HepG2 (cell line): Measurements from ENCODE around the gene BRAF. TPM values are rescaled to one million over a fixed set of nuclear protein-coding genes. Genes with fewer than 3 reads are reported as not detected.

Experiments
- ATAC-seq: fragments of 200-7000 bp; cut with Tn5 transposase; 3 replicates; pipeline ENCODE4 v1.9.1; 2020; ENCODE audit warnings: mild to moderate bottlenecking, moderate library complexity
- BruUV-seq: library from RNA; stranded (reverse); fragments of 400-500 nt; replicated peaks from 2 replicates; lab custom pipeline; 2021; lab: Mats Ljungman, UMichigan
- CTCF ChIA-PET: fragments of 300-600 bp; formaldehyde crosslinking; extraction: SDS; loops from one replicate; lab custom pipeline; 2021; ENCODE audit warnings: low total read pairs, inconsistent platforms, low intra/inter-chr PET ratio; lab: Yijun Ruan, JAX
- POLR2A ChIA-PET: fragments of 350-600 bp; sonication (Branson Sonifier 250); formaldehyde crosslinking; loops from one replicate; lab custom pipeline; 2020; ENCODE audit warnings: antibody characterized with exemption, inconsistent platforms; lab: Yijun Ruan, JAX
- DNase-seq: peaks from one replicate; pipeline ENCODE4 v3.0.0-alpha.2; 2015; ENCODE audit warnings: low spot score
- FAIRE-seq: peaks from 3 replicates; lab custom pipeline; 2011; peaks lifted over from hg19 to GRCh38; lab: Jason Lieb, UNC
- H2AFZ ChIP-seq: one replicate; pipeline ENCODE4 v1.6.1; 2011; ENCODE audit warnings: low read length, inconsistent platforms
- H3K27ac ChIP-seq: fragments of 300-600 bp; 3 replicates; pipeline ENCODE4 v1.8.0; 2011; ENCODE audit warnings: mixed run types, mild to moderate bottlenecking, mixed read lengths, low read length, inconsistent platforms; ENCODE audit not compliant: insufficient read depth; ENCODE audit errors: extremely low read length
- H3K27me3 ChIP-seq, 2 experiments: fragments of 200-600 bp in 1 of 2; 2 replicates in 1 of 2; 3 replicates in 1 of 2; pipeline versions ENCODE4 v1.6.0 to v1.8.0; 2011; ENCODE audit warnings: low read length in 2 of 2, mild to moderate bottlenecking in 2 of 2, moderate library complexity in 2 of 2, inconsistent platforms in 1 of 2; ENCODE audit not compliant: insufficient read depth in 2 of 2, control insufficient read depth in 1 of 2
- H3K36me3 ChIP-seq, 2 experiments: fragments of 200-600 bp in 1 of 2; replicated peaks in 1 of 2; 2 replicates in 1 of 2; 3 replicates in 1 of 2; pipeline versions ENCODE4 v1.5.1 to v1.8.0; 2011; ENCODE audit warnings: low read length in 2 of 2, inconsistent platforms in 1 of 2; ENCODE audit not compliant: insufficient read depth in 2 of 2, control insufficient read depth in 1 of 2
- H3K4me1 ChIP-seq: 2 replicates; pipeline ENCODE4 v1.5.1; 2012; ENCODE audit warnings: low read length, inconsistent platforms; ENCODE audit not compliant: insufficient read depth
- H3K4me2 ChIP-seq: 2 replicates; pipeline ENCODE4 v1.6.0; 2011; ENCODE audit warnings: low read depth, low read length, inconsistent platforms
- H3K4me3 ChIP-seq, 3 experiments: fragments of 200-600 bp in 1 of 3; sonication (generic), shearing (Covaris generic) in 1 of 3; replicated peaks in 1 of 3; 2 replicates each; pipeline ENCODE4 v1.5.1; 2011 to 2016; ENCODE audit warnings: low read length in 3 of 3, inconsistent platforms in 2 of 3, low read depth in 2 of 3, mild to moderate bottlenecking in 2 of 3, control low read depth in 1 of 3, mixed read lengths in 1 of 3; ENCODE audit not compliant: insufficient read depth in 1 of 3
- H3K79me2 ChIP-seq: one replicate; pipeline ENCODE4 v1.6.1; 2011; ENCODE audit warnings: low read length, inconsistent platforms; ENCODE audit not compliant: insufficient read depth
- H3K9ac ChIP-seq: 2 replicates; pipeline ENCODE4 v1.6.0; 2011; ENCODE audit warnings: mild to moderate bottlenecking, low read depth, low read length, inconsistent platforms; ENCODE audit not compliant: insufficient read depth
- H3K9me3 ChIP-seq: 2 replicates; pipeline ENCODE4 v1.5.1; 2012; ENCODE audit warnings: mild to moderate bottlenecking, low read length
- H4K20me1 ChIP-seq: 2 replicates; pipeline ENCODE4 v1.6.0; 2011; ENCODE audit warnings: inconsistent platforms, mild to moderate bottlenecking, low read length, moderate library complexity; ENCODE audit not compliant: insufficient read depth
- FOXP4 ChIP-seq: sonication (generic); formaldehyde crosslinking; IDR thresholded peaks from 2 replicates; pipeline ENCODE4 v1.4.0; 2020; ENCODE audit warnings: missing genetic modification reagents
- KDM5B ChIP-seq: sonication (generic); formaldehyde crosslinking; IDR thresholded peaks from 2 replicates; pipeline ENCODE4 v1.4.0; 2020; ENCODE audit warnings: missing genetic modification reagents, mild to moderate bottlenecking, borderline replicate concordance
- MLLT10 ChIP-seq: sonication (generic); formaldehyde crosslinking; IDR thresholded peaks from 2 replicates; pipeline ENCODE4 v1.4.0; 2020; ENCODE audit warnings: missing genetic modification reagents
- MXI1 ChIP-seq: IDR thresholded peaks from 3 replicates; pipeline ENCODE4 v1.6.1; 2012; ENCODE audit warnings: low read depth, low read length, inconsistent platforms, borderline replicate concordance
- NFE2 ChIP-seq: sonication (generic); formaldehyde crosslinking; IDR thresholded peaks from 2 replicates; pipeline ENCODE4 v1.4.0; 2020; ENCODE audit warnings: missing genetic modification reagents
- ONECUT2 ChIP-seq: sonication (generic); formaldehyde crosslinking; IDR thresholded peaks from 2 replicates; pipeline ENCODE4 v1.4.0; 2020; ENCODE audit warnings: missing genetic modification reagents
- POLR2A ChIP-seq, 2 experiments: IDR thresholded peaks; 2 replicates each; pipeline ENCODE4 v1.6.1; 2011; ENCODE audit warnings: low read depth in 2 of 2, low read length in 2 of 2, mild to moderate bottlenecking in 1 of 2, moderate library complexity in 1 of 2; ENCODE audit not compliant: insufficient read depth in 1 of 2
- POLR2G ChIP-seq: fragments of 200-400 bp; formaldehyde crosslinking; IDR thresholded peaks from 2 replicates; pipeline ENCODE4 v1.6.1; 2018; ENCODE audit warnings: mild to moderate bottlenecking, low read depth, low read length, moderate library complexity
- RBAK ChIP-seq: sonication (generic); formaldehyde crosslinking; IDR thresholded peaks from 2 replicates; pipeline ENCODE4 v1.5.1; 2020; ENCODE audit warnings: mild to moderate bottlenecking, missing genetic modification reagents
- RBFOX2 ChIP-seq: fragments of 200-400 bp; formaldehyde crosslinking; IDR thresholded peaks from 2 replicates; pipeline ENCODE4 v1.6.1; 2017; ENCODE audit warnings: low read depth, mild to moderate bottlenecking, low read length
- REXO4 ChIP-seq: sonication (generic); formaldehyde crosslinking; IDR thresholded peaks from 2 replicates; pipeline ENCODE4 v1.8.0; 2022; ENCODE audit warnings: missing genetic modification reagents, mild to moderate bottlenecking, borderline replicate concordance
- SALL1 ChIP-seq: sonication (generic); formaldehyde crosslinking; IDR thresholded peaks from 2 replicates; pipeline ENCODE4 v1.8.0; 2022; ENCODE audit warnings: mild to moderate bottlenecking, missing genetic modification reagents
- SETDB1 ChIP-seq: sonication (generic); formaldehyde crosslinking; IDR thresholded peaks from 2 replicates; pipeline ENCODE4 v1.5.1; 2020; ENCODE audit warnings: missing genetic modification reagents, mild to moderate bottlenecking, borderline replicate concordance
- SOX5 ChIP-seq: IDR thresholded peaks from 2 replicates; pipeline ENCODE4 v1.6.1; 2016; ENCODE audit warnings: borderline replicate concordance
- SRSF9 ChIP-seq: fragments of 200-400 bp; formaldehyde crosslinking; IDR thresholded peaks from 2 replicates; pipeline ENCODE4 v1.6.1; 2018; ENCODE audit warnings: borderline replicate concordance, mild to moderate bottlenecking, low read depth, low read length; ENCODE audit not compliant: insufficient read depth, poor library complexity, severe bottlenecking
- THRA ChIP-seq: sonication (generic); formaldehyde crosslinking; IDR thresholded peaks from 2 replicates; pipeline ENCODE4 v1.4.0; 2020; ENCODE audit warnings: missing genetic modification reagents, borderline replicate concordance
- ZNF329 ChIP-seq: sonication (generic); formaldehyde crosslinking; IDR thresholded peaks from 2 replicates; pipeline ENCODE4 v1.9.0; 2021; ENCODE audit warnings: low read depth, mild to moderate bottlenecking, missing genetic modification reagents
- ZNF567 ChIP-seq: sonication (generic); formaldehyde crosslinking; IDR thresholded peaks from 2 replicates; pipeline ENCODE4 v1.8.1; 2023; ENCODE audit warnings: mild to moderate bottlenecking, missing genetic modification reagents, borderline replicate concordance
- ZNF619 ChIP-seq: sonication (generic); formaldehyde crosslinking; IDR thresholded peaks from 2 replicates; pipeline ENCODE4 v1.4.0; 2020; ENCODE audit warnings: mild to moderate bottlenecking, missing genetic modification reagents
- ZNF629 ChIP-seq: sonication (generic); formaldehyde crosslinking; conservative IDR thresholded peaks from 2 replicates; pipeline ENCODE4 v1.5.0; 2020; ENCODE audit warnings: missing genetic modification reagents
- WGBS: methylation state at CpG from one replicate; pipeline ENCODE4 v1.1.6; 2017; ENCODE audit warnings: low lambda C conversion rate; 5-methylcytosine and 5-hydroxymethylcytosine counted together
- in situ Hi-C: cut with HindIII; loops from 2 replicates; pipeline ENCODE4 v1.10.0; 2017; ENCODE audit warnings: low pct_unique_long_range_greater_than_20kb; ENCODE audit not compliant: extremely low pct_ligation_motif_present
- intact Hi-C: fragments of 100-400 bp; cut with micrococcal nuclease; formaldehyde crosslinking; loops from one replicate; pipeline ENCODE4 v1.10.0; 2022; ENCODE audit not compliant: unreplicated experiment
- polyA plus RNA-seq, 8 experiments: library from polyadenylated mRNA; depleted of rRNA in 3 of 8; stranded (reverse) in 7 of 8; unstranded in 1 of 8; fragments of >200 nt; fragmentation: Illumina TruSeq in 4 of 8; extraction: Trizol in 4 of 8; gene quantifications; 2 replicates each; pipeline versions ENCODE4 v1.2.1 to v1.2.3, GENCODE V29; 2011 to 2016; ENCODE audit warnings: low read depth in 4 of 8, missing spikeins in 1 of 8, mixed read lengths in 1 of 8; ENCODE audit not compliant: insufficient read depth in 1 of 8
- total RNA-seq, 5 experiments: library from RNA; depleted of rRNA; stranded (reverse); fragments of >200 nt; fragmentation: Illumina TruSeq; extraction: Trizol; gene quantifications; 2 replicates each; pipeline ENCODE4 v1.2.3, GENCODE V29; 2016; ENCODE audit warnings: low read depth in 1 of 5

BRAF gene
- total and polyA plus RNA-seq, 2 of the 13 experiments (the other 11 are each of a cell fraction or from before 2014, with no cell fraction given): 12.5 to 13.4 TPM

GRCh38 chr7:140673063-140673773 lies 251.5 kb downstream of the BRAF start (continued):
- no peak for TF ChIP-seq FOXP4 (CRISPR knock-in tag)
- TF ChIP-seq NFE2 (CRISPR knock-in tag): no peak
- TF ChIP-seq ZNF629 (CRISPR knock-in tag): no peak
- no peak for TF ChIP-seq SOX5 (CRISPR knock-in tag)
- TF ChIP-seq SRSF9: no peak
- TF ChIP-seq REXO4 (CRISPR knock-in tag): 0 out of 2 replicates have a peak, but pooled peaks have one; percentile 43
- no peak for TF ChIP-seq ZNF619 (CRISPR knock-in tag)
- no peak for TF ChIP-seq ZNF567 (CRISPR knock-in tag)

DNA sequence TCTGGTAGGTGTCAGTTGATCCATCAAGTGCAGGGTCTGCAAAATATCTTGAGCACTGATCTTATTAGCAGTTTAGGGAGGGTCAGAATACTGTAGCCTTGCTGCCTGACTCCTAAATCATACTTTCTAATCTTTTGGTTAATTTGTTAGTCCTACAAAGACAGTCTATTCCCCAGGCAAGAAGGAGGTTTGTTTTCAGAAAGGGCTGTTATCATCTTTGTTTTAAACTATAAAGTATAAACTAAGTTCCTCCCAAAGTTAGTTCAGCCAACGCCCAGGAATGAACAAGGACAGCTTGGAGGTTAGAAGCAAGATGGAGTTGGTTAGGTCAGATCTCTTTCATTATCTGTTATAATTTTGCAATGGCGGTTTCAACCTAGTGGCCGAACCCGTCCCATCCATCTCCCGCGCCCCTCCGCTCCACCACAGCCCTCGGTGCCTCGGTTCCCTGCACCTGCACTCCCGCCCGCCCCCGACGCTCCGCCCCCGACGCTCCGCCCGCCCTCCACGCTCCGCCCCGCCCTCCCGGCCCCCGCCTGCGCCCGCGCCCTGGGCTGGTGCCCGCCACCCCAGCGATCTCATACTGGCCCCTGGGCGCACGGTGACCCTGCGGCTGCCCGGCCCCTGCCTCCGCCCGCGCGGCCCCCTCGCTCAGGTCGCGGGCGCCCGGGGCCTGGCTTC lies 252.2 kb downstream of the BRAF start, which contains the start of gene ADCK2:
TSS of gene ADCK2 (plus strand) at position 564 of the 681 bp plus-strand sequence. CDS start 386 bp downstream, outside the sequence.
- Histone ChIP-seq H2AFZ (peak within 1 kb of the TSS; percentile 54), H3K9ac (peak within 1 kb of the TSS; percentile 54), H3K4me1 (peaks cover 16% of the 10 kb centered on the region), H3K27me3 (0 out of 5 replicates have a peak, but pooled peaks cover 0 to 2% of the 10 kb centered on the region in 2 experiments), H3K4me3 (peak within 1 kb of the TSS; percentile 60 to 78 (median 63); a peak in 5 of 6 replicates), H3K4me2 (peak within 1 kb of the TSS; percentile 83), H3K79me2 (no peaks in the 10 kb centered on the region), H3K27ac (no peak within 1 kb of the TSS), H3K36me3 (no peaks in the 10 kb centered on the region), H4K20me1 (no peaks in the 10 kb centered on the region), H3K9me3 (no peaks in the 10 kb centered on the region)
- intact Hi-C loops (no loop called here), in situ Hi-C loops (no loop called here)
- no peak for FAIRE-seq
- peak; percentile 88 for ATAC-seq
- WGBS: 2% methylated on average over 19 of the region's 41 CpGs
- ChIA-PET CTCF (no interaction called here), POLR2A (interaction anchor here (1.4 to 1.5 kb wide), 2 partner anchors 24 to 331 kb away, joined by 5 read pairs; partner anchors contain the start of gene NDUFB2)
- DNase-seq: no peak
- BruUV-seq: no TSS peak
- TF ChIP-seq ONECUT2 (CRISPR knock-in tag) (0 out of 2 replicates have a peak, but pooled peaks have one; percentile 49), POLR2A (IDR thresholded peaks at IDR 0.05; ENCODE audit: insufficient read depth in 1 of 2, low read depth in 2 of 2, low read length in 2 of 2) (peak in 1 of 2 experiments; percentile 70; a peak in 1 of 4 replicates), KDM5B (CRISPR knock-in tag) (no peak), RBFOX2 (peak; percentile 71), SETDB1 (CRISPR knock-in tag) (no peak), THRA (no peak), MLLT10 (CRISPR knock-in tag) (no peak), SALL1 (CRISPR knock-in tag) (peak; percentile 23; the same call in 1 of the 2 replicates), RBAK (CRISPR knock-in tag) (no peak), POLR2G (peak; percentile 45; the same call in 1 of the 2 replicates), ZNF329 (CRISPR knock-in tag) (0 out of 2 replicates have a peak, but pooled peaks have one; percentile 4), MXI1 (0 out of 3 replicates have a peak, but pooled peaks have one; percentile 25)
